BLaER1 (cell line): ENCODE measurements around the gene KRT37.

ENCODE experiments used
- H3K27ac ChIP-seq: shearing (Covaris generic); formaldehyde crosslinking; 2 replicates; pipeline ENCODE4 v1.8.1; 2022
- H3K27me3 ChIP-seq: shearing (Covaris generic); formaldehyde crosslinking; 2 replicates; pipeline ENCODE4 v1.8.1; 2022
- H3K36me3 ChIP-seq: shearing (Covaris generic); formaldehyde crosslinking; 2 replicates; pipeline ENCODE4 v1.8.1; 2022
- H3K4me1 ChIP-seq: shearing (Covaris generic); formaldehyde crosslinking; 2 replicates; pipeline ENCODE4 v1.8.1; 2022
- H3K4me2 ChIP-seq: shearing (Covaris generic); formaldehyde crosslinking; 2 replicates; pipeline ENCODE4 v1.8.1; 2022
- H3K4me3 ChIP-seq: shearing (Covaris generic); formaldehyde crosslinking; 2 replicates; pipeline ENCODE4 v1.8.1; 2022
- H3K9ac ChIP-seq: shearing (Covaris generic); formaldehyde crosslinking; 2 replicates; pipeline ENCODE4 v1.8.1; 2022
- H3K9me3 ChIP-seq: shearing (Covaris generic); formaldehyde crosslinking; 2 replicates; pipeline ENCODE4 v1.8.1; 2022
- H4K20me1 ChIP-seq: shearing (Covaris generic); formaldehyde crosslinking; 2 replicates; pipeline ENCODE4 v1.8.1; 2022
- Cebpa-rat ChIP-seq: shearing (Covaris generic); IDR thresholded peaks from 2 replicates; pipeline ENCODE4 v1.8.1; 2022

Gene KRT37

DNA sequence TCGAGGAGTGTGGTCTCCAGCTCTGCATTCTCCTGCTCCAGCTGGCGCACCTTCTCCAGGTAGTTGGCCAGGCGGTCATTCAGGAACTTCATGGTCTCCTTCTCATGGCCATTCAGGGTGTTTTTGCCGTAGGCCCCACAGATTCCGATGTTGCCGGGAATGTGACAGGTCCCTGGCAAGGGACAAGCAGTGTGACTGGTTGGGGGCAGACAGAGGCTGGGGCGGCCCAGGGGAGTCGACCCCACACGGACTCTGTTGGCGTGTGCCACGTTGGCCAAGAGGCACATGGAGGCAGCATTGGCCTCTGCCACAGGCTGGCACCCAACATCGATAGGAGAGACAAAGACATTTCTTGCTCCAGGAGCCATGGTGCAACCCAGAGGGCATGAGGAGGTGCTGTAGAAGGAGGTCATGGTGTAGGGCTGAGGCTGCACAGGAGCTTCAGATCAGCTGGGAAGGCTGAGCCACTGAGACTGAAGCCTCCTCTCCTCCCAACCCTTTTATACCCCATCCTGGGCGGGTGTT, at the start of gene KRT37:
TSS of gene KRT37 (minus strand) at position 475 of the 525 bp plus-strand sequence. CDS start at position 413, 62 bp downstream.
- no peak within 1 kb of the TSS for H3K4me3 ChIP-seq
- H3K9me3 ChIP-seq: no peaks in the 10 kb centered on the region
- no peak for TF ChIP-seq Cebpa-rat
- no peak within 1 kb of the TSS for H3K4me2 ChIP-seq
- no peak within 1 kb of the TSS for H3K9ac ChIP-seq
- no peak within 1 kb of the TSS for H3K27ac ChIP-seq
- H3K4me1 ChIP-seq: no peaks in the 10 kb centered on the region
- no peaks in the 10 kb centered on the region for H3K36me3 ChIP-seq
- H4K20me1 ChIP-seq: no peaks in the 10 kb centered on the region
- H3K27me3 ChIP-seq: no peaks in the 10 kb centered on the region

DNA sequence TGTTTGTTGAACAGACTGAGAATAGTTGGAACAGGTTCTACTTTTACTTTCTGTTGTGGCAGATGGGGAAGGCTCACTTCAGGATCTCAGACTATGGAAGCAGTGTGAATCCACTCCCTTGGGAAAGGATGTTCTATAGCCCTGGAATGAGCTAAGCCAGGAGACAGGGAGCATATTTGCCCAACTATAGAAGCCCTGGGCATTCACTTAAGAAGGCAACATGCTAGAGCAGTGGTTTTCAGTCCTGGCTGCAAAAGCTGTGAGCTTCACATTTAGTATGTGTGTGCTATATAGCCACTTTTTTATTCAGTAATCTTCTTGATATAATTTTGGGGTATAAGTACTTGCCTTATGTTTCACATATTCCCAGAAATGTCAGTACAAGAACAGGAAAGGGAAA, 44.0 kb upstream of the KRT37 start:
- Histone ChIP-seq H3K4me2 (no peak overlapping the region), H3K36me3 (no peaks in the 10 kb centered on the region), H3K4me1 (no peaks in the 10 kb centered on the region), H3K27ac (no peak overlapping the region), H3K9me3 (peaks cover 28% of the 10 kb centered on the region), H3K27me3 (no peaks in the 10 kb centered on the region), H4K20me1 (no peaks in the 10 kb centered on the region), H3K9ac (no peak overlapping the region), H3K4me3 (no peak overlapping the region)
- no peak for TF ChIP-seq Cebpa-rat

DNA sequence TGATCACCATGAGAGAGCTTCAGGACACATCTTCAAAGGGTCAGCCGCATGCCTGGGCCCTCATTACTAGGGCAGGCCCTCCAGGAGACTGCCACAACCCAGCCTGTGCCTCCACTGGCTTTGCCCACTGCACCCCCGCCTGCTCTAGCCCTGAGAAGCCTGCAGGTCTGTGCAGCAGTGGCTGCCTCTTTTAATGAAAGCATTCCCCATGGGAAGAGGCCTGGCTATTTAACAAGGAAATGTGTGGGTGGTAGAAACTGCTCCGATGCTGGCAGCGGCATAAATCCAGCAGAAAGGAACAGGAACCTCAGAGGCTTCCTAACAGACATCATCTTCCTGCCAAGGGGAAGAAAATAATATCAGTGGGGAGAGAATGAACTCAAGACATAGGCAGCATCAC, 43.2 kb upstream of the KRT37 start:
- H3K9me3 ChIP-seq: peaks cover 27% of the 10 kb centered on the region
- H3K9ac ChIP-seq: no peak overlapping the region
- H3K4me2 ChIP-seq: no peak overlapping the region
- H3K4me1 ChIP-seq: no peaks in the 10 kb centered on the region
- no peaks in the 10 kb centered on the region for H3K36me3 ChIP-seq
- no peaks in the 10 kb centered on the region for H3K27me3 ChIP-seq
- TF ChIP-seq Cebpa-rat: no peak
- no peaks in the 10 kb centered on the region for H4K20me1 ChIP-seq
- H3K4me3 ChIP-seq: no peak overlapping the region
- H3K27ac ChIP-seq: no peak overlapping the region

DNA sequence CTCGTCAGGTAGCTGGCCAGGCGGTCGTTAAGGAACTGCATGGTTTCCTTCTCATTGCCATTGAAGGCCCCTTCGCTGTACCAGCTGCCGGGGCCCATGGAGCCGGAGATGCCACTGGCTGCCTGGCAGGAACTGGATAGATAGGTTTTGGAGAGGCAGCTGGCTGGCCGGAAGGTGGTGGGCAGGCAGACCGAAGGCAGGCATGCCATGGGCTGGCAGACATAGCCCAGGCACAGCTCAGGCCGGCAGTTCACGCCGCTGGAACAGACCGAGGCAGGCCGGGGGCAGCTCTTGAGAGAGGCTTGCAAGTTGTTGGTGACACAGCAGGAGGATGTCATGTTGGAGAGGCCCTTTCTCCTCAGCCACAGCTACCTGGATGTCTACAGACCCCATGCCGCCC, 42.6 kb upstream of the KRT37 start, which contains the start of gene KRT32:
TSS of gene KRT32 (minus strand) at position 399 of the 400 bp plus-strand sequence. CDS start at position 338, 61 bp downstream.
- H3K27me3 ChIP-seq: no peaks in the 10 kb centered on the region
- no peak for TF ChIP-seq Cebpa-rat

DNA sequence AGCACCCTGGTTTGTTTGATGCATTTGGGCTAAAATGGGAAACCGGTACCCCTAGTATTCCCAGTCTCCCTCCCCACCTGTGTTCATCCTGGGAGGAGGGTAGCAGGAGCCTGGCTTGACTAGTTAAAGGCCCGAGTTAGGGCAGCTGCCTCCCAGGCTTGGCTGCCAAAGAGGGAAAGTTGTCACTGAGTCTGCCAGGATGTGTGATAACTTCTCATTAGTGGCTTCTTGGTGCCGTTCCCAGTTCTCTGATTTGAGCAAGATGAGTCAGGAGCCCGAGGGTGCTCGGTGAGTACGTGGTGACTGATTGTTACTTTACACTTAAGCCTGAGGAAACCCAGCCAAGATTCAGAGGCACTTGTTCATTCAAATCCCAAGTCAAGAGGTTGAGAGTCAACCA, 40.3 kb upstream of the KRT37 start:
- Histone ChIP-seq H3K4me1 (no peaks in the 10 kb centered on the region), H3K9me3 (0 out of 2 replicates have a peak, but pooled peaks cover 10% of the 10 kb centered on the region), H3K9ac (no peak overlapping the region), H3K27me3 (no peaks in the 10 kb centered on the region), H4K20me1 (no peaks in the 10 kb centered on the region), H3K4me2 (no peak overlapping the region), H3K36me3 (no peaks in the 10 kb centered on the region), H3K4me3 (no peak overlapping the region), H3K27ac (no peak overlapping the region)
- TF ChIP-seq Cebpa-rat: no peak

More for the DNA sequence above, 42.6 kb upstream of the KRT37 start, which contains the start of gene KRT32:
- Histone ChIP-seq H3K9ac (no peak within 1 kb of the TSS), H4K20me1 (no peaks in the 10 kb centered on the region), H3K36me3 (no peaks in the 10 kb centered on the region), H3K27ac (no peak within 1 kb of the TSS), H3K9me3 (peaks cover 22% of the 10 kb centered on the region), H3K4me3 (no peak within 1 kb of the TSS), H3K4me1 (no peaks in the 10 kb centered on the region), H3K4me2 (no peak within 1 kb of the TSS)

DNA sequence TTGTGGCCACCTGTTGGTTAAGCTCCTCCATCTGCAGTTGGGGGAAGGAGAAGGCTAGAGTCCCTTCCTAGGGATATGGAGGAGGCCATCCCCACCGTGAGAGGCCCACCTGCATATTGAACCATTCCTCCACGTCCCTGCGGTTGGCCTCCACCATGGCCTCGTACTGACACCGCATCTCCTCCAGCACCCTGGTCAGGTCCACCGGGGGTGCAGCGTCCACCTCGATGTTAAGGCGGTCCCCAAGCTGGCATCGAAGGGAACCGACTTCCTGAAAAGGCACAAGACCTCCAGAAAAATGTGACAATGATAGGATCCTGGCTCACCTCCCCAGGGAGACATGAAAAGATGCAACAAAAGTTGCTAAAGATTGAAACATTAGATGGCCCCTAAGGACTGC, 39.8 kb upstream of the KRT37 start:
- Histone ChIP-seq H3K4me1 (no peaks in the 10 kb centered on the region), H4K20me1 (no peaks in the 10 kb centered on the region), H3K9me3 (0 out of 2 replicates have a peak, but pooled peaks cover 10% of the 10 kb centered on the region), H3K36me3 (no peaks in the 10 kb centered on the region), H3K27me3 (no peaks in the 10 kb centered on the region), H3K27ac (no peak overlapping the region), H3K9ac (no peak overlapping the region), H3K4me2 (no peak overlapping the region), H3K4me3 (no peak overlapping the region)
- no peak for TF ChIP-seq Cebpa-rat

DNA sequence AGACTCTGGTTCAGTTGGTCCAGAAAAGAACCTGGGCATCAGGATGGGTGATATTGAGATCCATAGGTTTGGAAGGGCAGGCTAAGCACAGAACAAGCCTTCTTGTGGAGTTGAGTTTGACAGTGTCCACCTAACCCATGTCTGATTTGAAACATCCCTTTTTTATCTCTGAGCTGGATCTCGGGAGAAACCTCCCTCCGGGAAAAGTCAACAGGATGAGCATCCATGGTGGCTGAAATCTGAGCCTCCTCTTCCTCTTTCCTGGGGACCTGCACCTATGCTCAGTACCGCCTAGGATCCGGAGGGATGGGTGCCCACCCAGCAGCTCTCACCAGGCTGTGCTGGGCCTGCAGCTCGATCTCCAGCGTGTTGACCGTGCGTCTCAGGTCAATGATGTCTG, 39.4 kb upstream of the KRT37 start:
- Histone ChIP-seq H3K9ac (no peak overlapping the region), H4K20me1 (no peaks in the 10 kb centered on the region), H3K4me3 (no peak overlapping the region), H3K9me3 (0 out of 2 replicates have a peak, but pooled peaks cover 8% of the 10 kb centered on the region), H3K36me3 (no peaks in the 10 kb centered on the region), H3K27ac (no peak overlapping the region), H3K27me3 (no peaks in the 10 kb centered on the region), H3K4me2 (no peak overlapping the region), H3K4me1 (no peaks in the 10 kb centered on the region)
- TF ChIP-seq Cebpa-rat: no peak

DNA sequence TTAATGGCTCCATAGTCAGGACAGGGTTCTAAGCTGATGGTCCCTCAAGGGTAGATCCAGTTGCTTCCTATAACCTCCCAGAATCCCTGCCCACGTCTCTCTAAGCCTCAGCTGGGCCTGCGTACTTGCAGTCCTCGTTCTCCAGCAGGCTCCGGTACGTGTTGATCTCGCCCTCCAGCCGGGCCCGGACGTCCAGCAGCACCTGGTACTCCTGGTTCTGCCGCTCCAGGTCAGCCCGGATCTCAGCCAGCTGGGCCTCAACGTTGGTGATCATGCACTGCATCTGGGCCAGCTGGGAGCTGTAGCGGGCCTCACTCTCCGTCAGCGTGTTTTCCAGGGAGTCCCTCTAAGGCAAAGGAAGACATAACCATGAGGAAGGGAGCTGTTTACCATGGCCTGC, 38.3 kb upstream of the KRT37 start:
- no peaks in the 10 kb centered on the region for H3K27me3 ChIP-seq
- H4K20me1 ChIP-seq: no peaks in the 10 kb centered on the region
- H3K4me2 ChIP-seq: no peak overlapping the region
- H3K4me3 ChIP-seq: no peak overlapping the region
- H3K27ac ChIP-seq: no peak overlapping the region
- no peak for TF ChIP-seq Cebpa-rat
- H3K4me1 ChIP-seq: no peaks in the 10 kb centered on the region
- no peaks in the 10 kb centered on the region for H3K9me3 ChIP-seq
- no peaks in the 10 kb centered on the region for H3K36me3 ChIP-seq
- H3K9ac ChIP-seq: no peak overlapping the region

DNA sequence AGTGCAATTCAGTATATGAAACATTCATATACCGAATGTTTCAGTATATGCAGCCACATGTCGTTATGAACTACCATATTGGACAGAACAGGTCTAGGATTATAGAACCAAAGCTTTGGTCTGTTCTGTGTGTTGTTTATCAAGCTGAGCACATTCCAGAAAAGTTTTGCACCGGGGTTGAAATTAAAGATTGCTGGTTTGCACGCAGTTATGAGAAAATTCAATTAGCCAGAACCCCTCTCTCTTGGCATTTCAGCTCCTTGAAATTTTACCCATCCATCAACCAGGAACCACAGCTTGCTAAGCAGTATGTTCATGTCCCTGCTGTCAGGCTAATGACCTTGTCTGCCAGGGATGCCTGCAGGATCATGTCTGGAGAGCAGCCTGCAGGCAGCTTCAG, 33.3 kb upstream of the KRT37 start:
- no peaks in the 10 kb centered on the region for H3K36me3 ChIP-seq
- H3K4me3 ChIP-seq: no peak overlapping the region
- no peak overlapping the region for H3K9ac ChIP-seq
- no peaks in the 10 kb centered on the region for H3K9me3 ChIP-seq
- no peak for TF ChIP-seq Cebpa-rat
- H3K27me3 ChIP-seq: no peaks in the 10 kb centered on the region
- H3K4me2 ChIP-seq: no peak overlapping the region
- no peaks in the 10 kb centered on the region for H3K4me1 ChIP-seq
- no peak overlapping the region for H3K27ac ChIP-seq
- no peaks in the 10 kb centered on the region for H4K20me1 ChIP-seq

DNA sequence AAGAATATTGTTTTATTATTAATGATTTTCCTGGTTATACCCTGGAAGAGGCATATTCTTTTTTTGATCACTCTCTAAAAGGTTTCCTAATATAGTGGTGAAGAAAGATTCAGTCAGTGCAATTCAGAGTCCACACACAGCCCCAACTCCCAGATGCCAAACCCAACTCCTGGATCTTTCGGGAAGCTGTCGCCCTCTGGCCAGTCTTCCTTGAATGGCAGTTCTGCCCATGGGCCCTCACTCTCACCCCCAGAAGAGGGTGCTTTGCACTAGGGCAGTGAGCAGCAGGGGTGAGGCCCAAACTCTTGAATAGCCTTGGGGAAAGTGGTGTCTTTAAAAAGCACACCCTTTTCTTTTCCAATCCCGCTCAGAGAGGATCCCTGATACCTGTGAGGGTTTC, 31.8 kb upstream of the KRT37 start:
- Histone ChIP-seq H3K4me2 (no peak overlapping the region), H3K4me3 (no peak overlapping the region), H3K4me1 (no peaks in the 10 kb centered on the region), H4K20me1 (no peaks in the 10 kb centered on the region), H3K9ac (no peak overlapping the region), H3K36me3 (no peaks in the 10 kb centered on the region), H3K27me3 (no peaks in the 10 kb centered on the region), H3K9me3 (0 out of 2 replicates have a peak, but pooled peaks cover 4% of the 10 kb centered on the region), H3K27ac (no peak overlapping the region)
- no peak for TF ChIP-seq Cebpa-rat

DNA sequence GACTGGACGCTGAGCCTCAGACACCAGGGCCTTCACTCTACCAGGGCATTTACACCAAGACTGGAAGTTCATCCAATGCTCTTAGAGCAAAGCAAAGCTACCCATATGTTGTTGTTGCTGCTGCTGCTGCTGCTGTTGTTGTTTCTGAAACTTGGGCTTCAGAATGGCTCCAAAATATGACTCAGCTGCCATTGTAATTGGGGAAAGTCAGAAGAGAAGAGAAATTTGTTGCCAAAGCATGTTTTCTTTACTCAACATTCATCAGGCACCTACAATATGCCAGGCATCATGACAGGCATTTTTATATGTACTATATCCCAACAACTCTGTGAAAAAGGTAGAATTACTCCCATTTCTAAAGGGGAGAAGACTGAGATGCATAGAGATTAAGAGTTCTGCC, 30.9 kb upstream of the KRT37 start:
- H4K20me1 ChIP-seq: no peaks in the 10 kb centered on the region
- no peaks in the 10 kb centered on the region for H3K4me1 ChIP-seq
- H3K4me3 ChIP-seq: no peak overlapping the region
- H3K36me3 ChIP-seq: no peaks in the 10 kb centered on the region
- H3K4me2 ChIP-seq: no peak overlapping the region
- H3K27ac ChIP-seq: no peak overlapping the region
- no peak for TF ChIP-seq Cebpa-rat
- no peaks in the 10 kb centered on the region for H3K27me3 ChIP-seq
- H3K9ac ChIP-seq: no peak overlapping the region
- 0 out of 2 replicates have a peak, but pooled peaks cover 11% of the 10 kb centered on the region for H3K9me3 ChIP-seq
